ENCODE results near the gene LFNG.

Gene LFNG

GRCh38 chr7:2519119-2519930 is at the start of gene LFNG:
Gene LFNG, plus strand, starts transcription at chr7:2519774. Its CDS starts 88 bp downstream, at chr7:2519862.
- DNase-seq (ENCODE audit: low read depth in 1 of 2, low spot score in 1 of 2), result peak; percentile 76 to 81

- DNase-seq (ENCODE audit: low read depth in 1 of 2, low spot score in 1 of 2), result no peak
These were observed 49.2 kb upstream of the LFNG start for GRCh38 chr7:2470204-2471021.

- no peak for DNase-seq (ENCODE audit: low read depth in 1 of 2, low spot score in 1 of 2)
These were observed 48.6 kb upstream of the LFNG start for GRCh38 chr7:2471022-2471329.

- no peak for DNase-seq (ENCODE audit: low read depth in 1 of 2, low spot score in 1 of 2)
These were observed 48.2 kb upstream of the LFNG start for GRCh38 chr7:2471396-2471795.

GRCh38 chr7:2472739-2473138 is 46.8 kb upstream of the LFNG start:
- no peak for DNase-seq (ENCODE audit: low read depth in 1 of 2, low spot score in 1 of 2)

GRCh38 chr7:2473496-2474180 is 45.9 kb upstream of the LFNG start:
- no peak for DNase-seq (ENCODE audit: low read depth in 1 of 2, low spot score in 1 of 2)

- no peak for DNase-seq (ENCODE audit: low read depth in 1 of 2, low spot score in 1 of 2)
These were observed 45.4 kb upstream of the LFNG start for GRCh38 chr7:2474224-2474623.

- no peak for DNase-seq (ENCODE audit: low read depth in 1 of 2, low spot score in 1 of 2)
These were observed 44.5 kb upstream of the LFNG start for GRCh38 chr7:2474813-2475677.

- DNase-seq (ENCODE audit: low read depth in 1 of 2, low spot score in 1 of 2), result no peak
These were observed 43.9 kb upstream of the LFNG start for GRCh38 chr7:2475678-2476015.

- DNase-seq (ENCODE audit: low read depth in 1 of 2, low spot score in 1 of 2), result no peak
These were observed 43.3 kb upstream of the LFNG start, which contains the start of gene GRIFIN for GRCh38 chr7:2476298-2476697. Gene GRIFIN, minus strand, starts transcription at chr7:2476398. Its CDS starts 15 bp downstream, at chr7:2476383.

- DNase-seq (ENCODE audit: low read depth in 1 of 2, low spot score in 1 of 2), result no peak
These were observed 42.7 kb upstream of the LFNG start for GRCh38 chr7:2476776-2477446.

- DNase-seq (ENCODE audit: low read depth in 1 of 2, low spot score in 1 of 2), result peak; percentile 38 to 40
These were observed 41.9 kb upstream of the LFNG start for GRCh38 chr7:2477447-2478398.

GRCh38 chr7:2478399-2478785 is 41.2 kb upstream of the LFNG start:
- no peak for DNase-seq (ENCODE audit: low read depth in 1 of 2, low spot score in 1 of 2)

GRCh38 chr7:2478800-2479199 is 40.8 kb upstream of the LFNG start:
- no peak for DNase-seq (ENCODE audit: low read depth in 1 of 2, low spot score in 1 of 2)

- no peak for DNase-seq (ENCODE audit: low read depth in 1 of 2, low spot score in 1 of 2)
These were observed 40.1 kb upstream of the LFNG start for GRCh38 chr7:2479276-2480069.

GRCh38 chr7:2480070-2480408 is 39.5 kb upstream of the LFNG start:
- DNase-seq (ENCODE audit: low read depth in 1 of 2, low spot score in 1 of 2), result no peak

GRCh38 chr7:2481195-2481594 is 38.4 kb upstream of the LFNG start:
- no peak for DNase-seq (ENCODE audit: low read depth in 1 of 2, low spot score in 1 of 2)

- DNase-seq (ENCODE audit: low read depth in 1 of 2, low spot score in 1 of 2), result no peak
These were observed 36.7 kb upstream of the LFNG start for GRCh38 chr7:2482725-2483451.

Measured in stimulated activated CD4-positive, alpha-beta T cell treated with anti-CD3 and anti-CD28 coated beads, Interleukin-15, amount 100 ng/mL, for 1 hour (primary cell).